Gastrocnemius medialis (tissue), 4 donors: ENCODE measurements around the gene SELENBP1. TPM values are rescaled to one million over a fixed set of nuclear protein-coding genes. Genes with fewer than 3 reads are reported as not detected.

ENCODE experiments used
- ATAC-seq, 2 donors: fragments of 150-250 bp; one replicate each; pipeline ENCODE4 v1.9.1; 2016
- DNase-seq, 2 donors: peaks; one replicate each; pipeline ENCODE4 v3.0.0-alpha.2; 2019
- H3K27ac ChIP-seq, 4 donors: fragments of 200-600 bp; sonication (generic); 1 replicate in 1 of 4; 2 replicates in 3 of 4; pipeline ENCODE4 v1.5.1; 2016 to 2018; ENCODE audit warnings: mild to moderate bottlenecking in 2 of 4, moderate library complexity in 1 of 4
- H3K27me3 ChIP-seq, 3 donors: fragments of 200-600 bp; sonication (generic) in 2 of 3; 1 replicate in 1 of 3; 2 replicates in 2 of 3; pipeline versions ENCODE4 v1.5.1 to v1.6.0; 2016 to 2019; ENCODE audit warnings: mild to moderate bottlenecking in 1 of 3, moderate library complexity in 1 of 3
- H3K36me3 ChIP-seq, 2 donors: fragments of 200-600 bp; sonication (generic) in 1 of 2; one replicate each; pipeline ENCODE4 v1.5.1; 2017 to 2018
- H3K4me1 ChIP-seq, 2 donors: fragments of 200-600 bp; sonication (generic) in 1 of 2; one replicate each; pipeline ENCODE4 v1.5.1; 2016 to 2017; ENCODE audit warnings: mild to moderate bottlenecking in 2 of 2
- H3K4me3 ChIP-seq, 4 donors: fragments of 200-600 bp; sonication (generic) in 3 of 4; 1 replicate in 1 of 4; 2 replicates in 3 of 4; pipeline ENCODE4 v1.5.1; 2016 to 2019; ENCODE audit warnings: mild to moderate bottlenecking in 2 of 4
- H3K9me3 ChIP-seq, 3 donors: fragments of 200-600 bp; sonication (generic) in 2 of 3; 1 replicate in 1 of 3; 2 replicates in 2 of 3; pipeline ENCODE4 v1.5.1; 2016 to 2019
- POLR2A ChIP-seq, 2 donors: fragments of 450-650 bp; IDR thresholded peaks; one replicate each; pipeline ENCODE4 v1.6.1; 2017; ENCODE audit warnings: antibody characterized with exemption in 2 of 2, mild to moderate bottlenecking in 2 of 2, moderate library complexity in 2 of 2
- in situ Hi-C, 4 donors: fragments of 200-750 bp; cut with MboI; loops; one replicate each; pipeline versions ENCODE4 v1.15.0 to v1.8.0; 2017; ENCODE audit warnings: low sequenced_read_pairs in 4 of 4
- intact Hi-C: fragments of 100-400 bp; cut with DNase I; formaldehyde crosslinking; loops from one replicate; pipeline ENCODE4 v1.15.1; 2023; ENCODE audit warnings: low total_unique reads
- total RNA-seq, 4 donors: library from RNA; depleted of rRNA; stranded (reverse); fragments of >200 nt; gene quantifications; one replicate each; pipeline versions ENCODE4 v1.1.0 to v1.2.3, GENCODE V29; 2016
- TF ChIP-seq, protein P1 (sequence below), 5 experiments: fragments of 450-650 bp in 3 of 5; fragments of 200-600 bp in 2 of 5; sonication (generic) in 2 of 5; IDR thresholded peaks in 4 of 5; conservative IDR thresholded peaks in 1 of 5; 1 replicate in 4 of 5; 2 replicates in 1 of 5; pipeline ENCODE4 v1.5.1; 2016 to 2019; ENCODE audit warnings: antibody characterized with exemption in 5 of 5, mild to moderate bottlenecking in 3 of 5, moderate library complexity in 3 of 5

The SELENBP1 gene
- total RNA-seq, 4 donors from 2014 or later = 30.9 to 70.2 (median 42.3) TPM

GRCh38 chr1:151336556-151336955, 35.9 kb downstream of the SELENBP1 start:
- ATAC-seq = no peak
- in situ Hi-C loops = no loop called here
- intact Hi-C loops = no loop called here

GRCh38 chr1:151334822-151335221, 37.7 kb downstream of the SELENBP1 start:
- TF ChIP-seq POLR2A (IDR thresholded peaks at IDR 0.05) = no peak
- TF ChIP-seq, protein P1, sequence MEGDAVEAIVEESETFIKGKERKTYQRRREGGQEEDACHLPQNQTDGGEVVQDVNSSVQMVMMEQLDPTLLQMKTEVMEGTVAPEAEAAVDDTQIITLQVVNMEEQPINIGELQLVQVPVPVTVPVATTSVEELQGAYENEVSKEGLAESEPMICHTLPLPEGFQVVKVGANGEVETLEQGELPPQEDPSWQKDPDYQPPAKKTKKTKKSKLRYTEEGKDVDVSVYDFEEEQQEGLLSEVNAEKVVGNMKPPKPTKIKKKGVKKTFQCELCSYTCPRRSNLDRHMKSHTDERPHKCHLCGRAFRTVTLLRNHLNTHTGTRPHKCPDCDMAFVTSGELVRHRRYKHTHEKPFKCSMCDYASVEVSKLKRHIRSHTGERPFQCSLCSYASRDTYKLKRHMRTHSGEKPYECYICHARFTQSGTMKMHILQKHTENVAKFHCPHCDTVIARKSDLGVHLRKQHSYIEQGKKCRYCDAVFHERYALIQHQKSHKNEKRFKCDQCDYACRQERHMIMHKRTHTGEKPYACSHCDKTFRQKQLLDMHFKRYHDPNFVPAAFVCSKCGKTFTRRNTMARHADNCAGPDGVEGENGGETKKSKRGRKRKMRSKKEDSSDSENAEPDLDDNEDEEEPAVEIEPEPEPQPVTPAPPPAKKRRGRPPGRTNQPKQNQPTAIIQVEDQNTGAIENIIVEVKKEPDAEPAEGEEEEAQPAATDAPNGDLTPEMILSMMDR (IDR thresholded peaks at IDR 0.05 in 4 of 5, conservative IDR thresholded peaks at IDR 0.05 in 1 of 5) = no peak
- no peaks in the 10 kb centered on the region for H3K4me1 ChIP-seq
- H3K4me3 ChIP-seq = no peak overlapping the region
- ATAC-seq (no peak), DNase-seq (no peak)
- H3K27ac ChIP-seq = no peak overlapping the region
- no peaks in the 10 kb centered on the region for H3K27me3 ChIP-seq
- in situ Hi-C loops (no loop called here), intact Hi-C loops (no loop called here)
- no peaks in the 10 kb centered on the region for H3K9me3 ChIP-seq
- H3K36me3 ChIP-seq = no peaks in the 10 kb centered on the region

More at GRCh38 chr1:151336556-151336955, 35.9 kb downstream of the SELENBP1 start:
- Histone ChIP-seq H3K9me3 (no peaks in the 10 kb centered on the region), H3K4me1 (no peaks in the 10 kb centered on the region), H3K4me3 (no peak overlapping the region), H3K27ac (no peak overlapping the region), H3K27me3 (no peaks in the 10 kb centered on the region), H3K36me3 (no peaks in the 10 kb centered on the region)
- TF ChIP-seq, protein P1 (IDR thresholded peaks at IDR 0.05 in 4 of 5, conservative IDR thresholded peaks at IDR 0.05 in 1 of 5) = no peak
- no peak for TF ChIP-seq POLR2A (IDR thresholded peaks at IDR 0.05)
- DNase-seq = no peak

GRCh38 chr1:151327903-151328674, 44.4 kb downstream of the SELENBP1 start:
- intact Hi-C loops = loop anchor here (1.0 to 5.0 kb wide), 5 partner anchors 17 to 131 kb away; partner anchors contain the start of genes PIP5K1A, PSMB4 and PSMD4
- Histone ChIP-seq H3K27ac (peak overlapping the region; percentile 92 to 96 (median 94)), H3K36me3 (peaks cover 0 to 28% of the 10 kb centered on the region in 2 donors), H3K27me3 (no peaks in the 10 kb centered on the region), H3K9me3 (no peaks in the 10 kb centered on the region), H3K4me1 (peaks cover 32 to 35% of the 10 kb centered on the region in 2 donors), H3K4me3 (peak overlapping the region; percentile 71 to 97 (median 78))
- in situ Hi-C loops = no loop called here
- DNase-seq = no peak
- no peak for TF ChIP-seq POLR2A (IDR thresholded peaks at IDR 0.05)
- peak in 1 of 2 donors; percentile 24 for ATAC-seq

DNA sequence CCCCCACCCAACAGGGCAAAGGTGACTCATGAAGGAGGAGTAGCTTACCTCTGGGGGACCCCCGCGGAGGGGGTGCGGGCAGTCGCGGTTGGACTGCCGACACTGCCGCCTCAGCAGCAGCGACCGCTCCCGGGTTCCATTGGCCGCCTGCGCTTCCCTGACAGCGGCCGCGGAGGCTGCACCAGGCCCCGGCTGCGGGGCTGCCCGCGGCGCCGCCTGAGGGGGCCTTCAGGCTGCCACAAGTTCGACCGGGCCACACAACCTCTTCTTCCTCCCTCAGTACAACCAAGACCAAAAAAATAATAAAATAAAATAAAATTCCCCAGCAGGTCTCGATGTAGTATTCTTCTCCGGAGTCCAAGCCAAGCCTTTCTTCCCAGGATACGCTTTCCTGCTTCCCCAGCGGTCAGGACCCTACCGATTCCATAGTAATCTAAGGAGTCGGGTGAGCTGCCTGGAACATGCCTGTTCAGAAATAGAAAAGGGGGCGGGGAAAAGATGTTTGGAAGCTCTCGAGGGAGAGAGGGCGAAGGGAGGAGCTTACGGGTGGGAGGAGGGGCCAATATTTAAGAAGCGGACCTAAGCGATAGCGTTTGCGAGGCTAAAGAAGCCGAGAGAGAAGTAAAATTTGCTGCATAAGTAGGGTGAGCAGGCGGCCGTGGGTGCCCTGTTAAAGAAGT, 45.1 kb downstream of the SELENBP1 start, which contains the start of gene PI4KB:
PI4KB (minus strand) TSS at position 194 of the 680 bp plus-strand sequence. CDS start 10,935 bp downstream, outside the sequence.
- H3K4me3 ChIP-seq = peak within 1 kb of the TSS; percentile 71 to 97 (median 78)
- in situ Hi-C loops = no loop called here
- peaks cover 32 to 40% of the 10 kb centered on the region in 2 donors for H3K4me1 ChIP-seq
- TF ChIP-seq, protein P1 (IDR thresholded peaks at IDR 0.05 in 4 of 5, conservative IDR thresholded peaks at IDR 0.05 in 1 of 5) = peak in 2 of 5 experiments; percentile 16 to 17
- TF ChIP-seq POLR2A (IDR thresholded peaks at IDR 0.05) = peak; percentile 70 to 91
- H3K27ac ChIP-seq = peak within 1 kb of the TSS; percentile 92 to 96 (median 94)
- H3K9me3 ChIP-seq = no peaks in the 10 kb centered on the region
- H3K36me3 ChIP-seq = peaks cover 0 to 35% of the 10 kb centered on the region in 2 donors
- DNase-seq (peak; percentile 92 to 95), ATAC-seq (peak; percentile 98)
- H3K27me3 ChIP-seq = no peaks in the 10 kb centered on the region
- intact Hi-C loops = loop anchor here (1.0 to 5.0 kb wide), 5 partner anchors 16 to 130 kb away; partner anchors contain the start of genes PIP5K1A, PSMB4 and PSMD4
